UCSD-AML1 (cell line): ENCODE measurements around the gene DYNLL2.
"Not testable (repeated sequence)": the region's sequence is repeated elsewhere in the genome, so short reads cannot be mapped to it uniquely, and the experiment has no call there.

Source experiments
- DNase-seq: peaks from one replicate; lab custom pipeline; 2025; ENCODE audit not compliant: unreplicated experiment; lab: John Stamatoyannopoulos, UW

The DYNLL2 gene

DNA sequence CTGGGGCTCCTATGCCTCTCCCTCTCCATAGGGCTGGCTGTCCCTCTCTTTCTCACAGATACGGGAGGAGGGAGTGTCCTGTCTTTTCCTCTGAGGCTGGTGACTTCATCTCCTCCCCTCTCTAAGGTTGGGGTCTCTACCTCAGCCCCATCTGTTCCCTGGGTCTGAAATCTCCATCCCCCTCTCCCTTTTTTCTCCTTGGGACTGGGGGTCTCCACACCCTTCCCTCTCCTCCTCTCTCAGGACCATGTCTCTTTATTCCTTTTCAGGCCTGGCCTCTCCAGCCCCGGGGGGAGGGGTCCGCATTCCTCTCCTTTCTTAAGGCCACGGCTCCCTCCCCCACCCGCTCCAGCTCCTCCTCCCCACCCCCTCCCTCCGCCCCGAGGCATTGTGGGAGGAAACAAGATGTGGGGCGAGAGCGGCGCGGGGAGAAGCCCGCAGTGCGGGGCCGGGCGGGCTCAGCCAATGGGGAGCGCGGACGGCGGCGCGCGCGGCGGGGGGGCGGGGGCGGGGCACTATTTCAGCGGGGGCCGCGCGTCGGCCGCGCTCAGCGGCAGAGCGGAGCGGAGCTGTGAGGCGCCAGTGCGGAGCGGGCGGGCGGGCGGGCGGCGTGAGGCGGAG, at the start of gene DYNLL2:
Gene DYNLL2 (plus strand): TSS at position 550 of the 621 bp plus-strand sequence. CDS start 3,672 bp downstream, outside the sequence.
- DNase-seq: peak; percentile 92

GRCh38 chr17:58039975-58040374, 43.2 kb upstream of the DYNLL2 start:
- no peak for DNase-seq

- DNase-seq: no peak
Observed at GRCh38 chr17:58040386-58040785, 42.8 kb upstream of the DYNLL2 start.

GRCh38 chr17:58041161-58041560, 42.1 kb upstream of the DYNLL2 start:
- no peak for DNase-seq

- no peak for DNase-seq
Observed at GRCh38 chr17:58043221-58044181, 39.7 kb upstream of the DYNLL2 start.

DNA sequence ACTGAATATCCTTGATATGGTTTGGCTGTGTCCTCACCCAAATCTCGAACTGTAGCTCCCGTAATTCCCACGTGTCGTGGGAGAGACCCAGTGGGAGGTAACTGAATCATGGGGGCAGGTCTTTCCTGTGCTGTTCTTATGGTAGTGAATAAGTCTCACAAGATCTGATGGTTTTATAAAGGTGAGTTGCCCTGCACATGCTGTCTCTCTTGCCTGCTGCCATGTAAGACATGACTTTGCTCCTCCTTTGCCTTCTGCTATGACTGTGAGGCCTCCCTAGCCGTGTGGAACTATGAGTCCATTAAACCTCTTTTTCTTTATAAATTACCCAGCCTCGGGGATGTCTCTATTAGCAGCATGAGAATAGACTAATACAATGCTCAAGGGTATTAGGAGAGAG, 39.0 kb upstream of the DYNLL2 start:
- not testable (repeated sequence) for DNase-seq

DNA sequence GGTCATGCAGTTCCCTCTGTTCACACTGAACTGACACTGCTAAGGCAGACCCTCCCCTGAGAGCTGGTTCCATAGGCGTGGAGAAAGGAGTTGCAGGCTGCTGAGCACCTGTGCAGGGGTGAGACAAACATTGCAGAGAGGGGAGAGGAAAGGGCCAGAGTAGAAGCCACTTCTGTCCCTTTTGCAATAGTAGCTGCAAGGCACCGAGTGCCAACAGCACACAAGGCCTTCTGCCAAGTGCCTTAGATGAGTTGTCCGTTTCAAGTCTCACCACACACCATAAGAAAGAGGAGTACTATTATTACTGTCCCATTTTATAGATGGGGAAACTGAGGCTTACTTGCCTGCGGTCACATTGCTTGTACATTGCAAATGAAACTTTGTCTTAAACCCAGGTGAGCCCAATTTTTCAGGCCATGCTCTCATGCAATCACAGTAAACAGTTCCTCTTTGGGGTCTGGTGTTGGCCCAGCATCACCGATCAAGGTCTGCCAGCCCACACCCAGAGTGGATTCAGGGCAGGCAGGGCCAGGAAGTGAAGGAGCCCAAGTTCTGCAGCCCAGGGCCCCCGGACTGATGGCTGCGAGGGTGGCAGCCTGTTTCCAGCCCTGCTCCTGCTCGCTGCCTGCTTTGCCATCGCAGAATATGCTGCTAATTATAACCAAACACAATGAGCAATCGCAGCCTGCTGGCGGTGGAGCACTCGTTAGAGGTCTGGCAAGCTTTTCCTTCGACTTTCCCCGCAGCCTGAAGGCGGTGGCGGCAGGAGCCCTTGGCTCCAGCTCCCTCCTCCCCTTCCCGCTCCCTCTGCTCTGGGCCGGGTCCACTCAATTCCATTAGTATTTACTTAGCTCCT, 36.8 kb upstream of the DYNLL2 start:
- DNase-seq: no peak

GRCh38 chr17:58047376-58048150, 35.7 kb upstream of the DYNLL2 start:
- DNase-seq: no peak

DNA sequence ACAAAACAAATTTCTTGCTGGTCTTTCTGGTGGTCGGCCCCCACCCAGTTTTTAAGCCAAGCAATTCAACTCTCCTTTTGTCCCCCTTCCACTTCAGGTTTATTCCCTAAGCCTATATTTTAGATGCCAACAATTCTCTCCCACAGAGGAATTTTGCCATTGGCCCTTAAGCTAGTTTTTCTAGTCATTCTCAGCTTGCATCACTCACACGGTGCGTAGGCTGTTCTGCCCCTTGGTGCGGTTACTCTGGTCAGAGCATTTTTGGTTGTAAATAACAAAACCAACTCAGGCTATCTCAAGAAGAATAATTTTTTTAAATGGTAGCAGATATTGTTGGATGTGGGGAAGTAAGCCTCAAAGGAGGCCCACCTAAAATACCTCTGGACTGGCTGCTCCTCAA, 33.7 kb upstream of the DYNLL2 start:
- DNase-seq: no peak

GRCh38 chr17:58050966-58051365, 32.3 kb upstream of the DYNLL2 start:
- no peak for DNase-seq

DNA sequence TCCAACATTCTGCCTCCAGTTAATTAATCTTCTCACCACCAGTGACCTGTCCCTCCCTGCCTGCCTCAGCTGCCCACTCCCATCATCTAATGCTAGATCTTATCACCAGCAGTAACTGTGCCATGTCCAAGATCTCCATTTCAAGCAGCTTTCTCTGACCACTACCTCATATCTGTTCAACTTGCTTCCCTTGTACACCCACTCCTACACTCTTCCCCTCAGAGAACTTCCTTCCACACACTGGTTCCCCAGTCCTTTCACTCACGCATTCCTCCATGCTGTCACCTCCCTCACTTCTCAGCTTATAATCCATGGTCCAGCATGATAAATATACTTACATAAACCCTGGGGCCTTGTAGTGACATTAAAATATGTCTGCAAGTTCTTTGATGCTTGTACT, 31.8 kb upstream of the DYNLL2 start:
- no peak for DNase-seq

DNA sequence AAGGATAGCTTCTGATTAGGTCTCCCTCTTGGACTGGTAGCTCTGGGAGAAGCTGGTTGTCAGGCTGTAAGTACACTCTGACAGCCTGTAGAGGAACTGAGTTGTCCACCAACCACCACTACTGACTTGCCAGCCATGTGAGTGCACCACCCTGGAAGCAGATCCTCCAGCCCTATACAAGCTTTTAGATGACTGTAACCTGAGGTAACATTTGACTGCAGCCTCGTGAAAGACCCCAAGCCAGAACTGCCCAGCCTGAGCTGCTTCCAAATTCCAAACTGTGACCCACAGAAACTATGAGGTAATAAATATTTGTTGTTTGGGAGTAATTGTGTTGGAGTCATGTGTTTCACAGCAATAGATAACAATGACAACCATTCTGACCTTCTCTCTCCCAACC, 30.8 kb upstream of the DYNLL2 start:
- DNase-seq: no peak

GRCh38 chr17:58052945-58053715, 30.1 kb upstream of the DYNLL2 start:
- DNase-seq: no peak

DNA sequence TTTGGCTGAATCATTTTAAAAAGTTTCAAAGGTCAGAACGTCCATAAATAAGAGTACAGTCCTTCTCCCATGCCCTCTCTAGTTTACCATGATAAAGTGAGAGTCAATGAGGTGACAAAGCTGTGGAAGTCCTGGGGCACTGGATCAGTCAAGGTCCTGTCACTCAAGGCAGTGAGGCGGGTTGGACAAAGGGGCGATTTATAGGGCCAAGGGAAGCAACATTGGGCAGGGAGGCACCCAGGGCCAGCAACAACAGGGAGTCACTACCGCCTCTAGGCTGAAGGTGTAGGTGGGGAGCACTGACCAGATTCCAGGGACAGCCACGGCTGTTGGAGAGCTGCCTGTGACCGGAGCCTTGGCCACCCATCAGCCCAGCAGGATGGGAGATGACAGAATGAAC, 28.6 kb upstream of the DYNLL2 start:
- no peak for DNase-seq

DNA sequence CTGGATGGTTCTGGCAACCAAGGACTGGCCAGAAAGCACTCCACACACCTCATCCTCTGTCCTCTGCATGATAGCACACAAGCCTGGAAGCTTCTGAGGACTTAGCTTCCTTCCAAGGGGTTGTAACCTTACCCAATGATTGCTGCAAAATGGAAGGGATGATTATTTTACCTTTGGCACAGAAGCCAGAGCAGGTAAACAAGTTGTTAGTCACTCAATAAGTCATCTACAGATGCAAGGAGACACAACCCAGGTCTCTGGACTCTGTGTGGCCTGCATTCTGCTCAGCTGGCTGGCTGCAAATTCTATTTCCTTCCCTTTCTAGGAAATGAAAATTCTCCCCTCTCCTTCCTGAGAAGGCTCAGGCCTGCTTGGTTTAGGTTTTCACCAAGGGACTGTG, 26.7 kb upstream of the DYNLL2 start:
- no peak for DNase-seq

DNA sequence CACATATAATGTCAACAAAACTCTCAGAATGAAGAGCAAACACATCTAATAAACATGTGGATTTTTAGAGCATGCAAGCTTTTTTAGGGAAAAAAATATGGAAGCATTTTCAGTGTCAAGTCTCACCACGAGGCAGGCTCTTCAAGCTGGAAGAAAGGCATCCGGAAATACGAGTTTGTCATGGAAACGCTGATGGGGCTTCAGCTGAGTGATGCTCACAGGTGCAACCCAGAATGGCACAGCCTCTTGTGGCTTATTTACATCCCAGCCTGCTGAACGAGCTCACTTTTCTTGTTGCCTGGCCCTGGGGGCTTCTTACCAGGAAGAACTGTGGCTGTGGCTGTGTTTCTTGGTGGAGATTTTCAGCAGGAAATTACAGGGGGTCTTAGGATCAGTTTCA, 24.1 kb upstream of the DYNLL2 start:
- DNase-seq: no peak

- no peak for DNase-seq
Observed at GRCh38 chr17:58060596-58061191, 22.5 kb upstream of the DYNLL2 start.

DNA sequence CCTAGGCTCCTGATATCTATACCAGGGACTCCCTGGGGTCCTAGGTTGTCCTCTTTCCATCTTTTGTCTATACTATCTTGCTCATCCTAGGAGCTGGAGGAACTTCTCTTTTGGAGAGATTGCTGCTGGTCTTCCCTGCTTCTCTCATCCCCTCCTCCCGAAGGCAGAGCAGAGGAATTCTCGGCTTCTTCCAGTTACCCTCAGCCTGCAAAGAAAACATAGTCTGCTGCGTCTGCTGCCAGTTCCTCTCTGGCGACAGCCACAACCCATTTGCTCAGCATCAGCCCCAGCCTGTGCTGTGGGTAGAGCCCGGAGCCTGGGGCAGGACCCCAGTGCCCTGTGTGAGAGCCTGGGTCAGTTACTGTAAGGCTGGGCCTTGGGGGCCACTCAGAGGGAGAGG, 21.5 kb upstream of the DYNLL2 start:
- no peak for DNase-seq

GRCh38 chr17:58065238-58065637, 18.0 kb upstream of the DYNLL2 start:
- DNase-seq: no peak

GRCh38 chr17:58066401-58066800, 16.8 kb upstream of the DYNLL2 start:
- no peak for DNase-seq
